ENCODE data around the gene TBC1D28.
"Not testable (repeated sequence)": the region's sequence is repeated elsewhere in the genome, so short reads cannot be mapped to it uniquely, and the experiment has no call there.

DNA sequence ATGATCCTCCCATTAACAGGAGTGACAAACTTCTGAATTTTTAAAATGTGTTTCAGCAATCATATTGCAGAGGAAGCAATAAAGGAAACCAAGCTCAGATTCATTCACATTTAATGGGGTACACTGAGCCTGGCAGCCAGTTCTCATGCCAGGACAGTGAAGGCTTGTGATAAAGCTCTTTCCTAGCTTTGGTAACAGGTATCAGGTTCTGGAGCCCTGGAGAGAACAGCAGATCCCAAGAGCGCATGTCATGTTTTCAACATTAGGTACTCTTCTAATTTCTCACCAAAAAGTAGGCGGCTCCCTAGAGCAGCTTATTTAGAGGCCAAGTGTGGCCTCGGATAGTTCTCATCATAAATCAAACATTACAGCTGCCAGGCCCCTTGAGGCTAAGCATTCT is 23.3 kb upstream of the TBC1D28 start:
- not testable (repeated sequence) for TF ChIP-seq YY1 (IDR thresholded peaks at IDR 0.05; ENCODE audit: insufficient read depth, insufficient read length); SUZ12 (IDR thresholded peaks at IDR 0.05; ENCODE audit: extremely low read depth, insufficient read depth, insufficient read length)
